NB4 (cell line): ENCODE results near the gene PIGB.

Experiments
- MAX ChIP-seq: IDR thresholded peaks from 2 replicates; pipeline ENCODE4 v1.6.1; 2011; ENCODE audit warnings: low read depth, low read length
- MYC ChIP-seq: IDR thresholded peaks from 2 replicates; pipeline ENCODE4 v1.6.1; 2011; ENCODE audit warnings: low read depth, low read length
- POLR2A ChIP-seq: IDR thresholded peaks from 2 replicates; pipeline ENCODE4 v1.6.1; 2011; ENCODE audit warnings: mild to moderate bottlenecking; ENCODE audit not compliant: insufficient read length; ENCODE audit errors: extremely low read depth
- TF ChIP-seq, protein P1 (sequence below): IDR thresholded peaks from one replicate; pipeline ENCODE4 v1.5.1; 2012; ENCODE audit warnings: low read depth, low read length

DNA sequence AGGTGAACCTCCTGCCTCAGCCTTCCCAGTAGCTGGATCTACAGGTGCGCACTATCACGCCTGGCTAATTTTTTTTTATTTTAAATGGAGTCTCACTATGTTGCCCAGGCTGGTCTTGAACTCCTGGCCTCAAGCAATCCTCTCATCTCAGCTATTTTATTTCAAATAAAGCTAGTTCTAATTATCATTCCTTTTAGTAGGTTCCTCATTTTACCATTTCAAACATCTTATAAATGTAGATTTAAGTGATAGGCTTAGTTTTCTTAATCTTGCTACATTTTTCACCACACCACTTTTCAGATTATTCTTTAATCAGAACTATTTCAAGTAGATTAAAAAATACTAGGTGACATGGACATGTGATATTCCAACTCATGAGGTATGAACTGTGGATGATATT, 30.3 kb downstream of the PIGB start:
- TF ChIP-seq, protein P1, sequence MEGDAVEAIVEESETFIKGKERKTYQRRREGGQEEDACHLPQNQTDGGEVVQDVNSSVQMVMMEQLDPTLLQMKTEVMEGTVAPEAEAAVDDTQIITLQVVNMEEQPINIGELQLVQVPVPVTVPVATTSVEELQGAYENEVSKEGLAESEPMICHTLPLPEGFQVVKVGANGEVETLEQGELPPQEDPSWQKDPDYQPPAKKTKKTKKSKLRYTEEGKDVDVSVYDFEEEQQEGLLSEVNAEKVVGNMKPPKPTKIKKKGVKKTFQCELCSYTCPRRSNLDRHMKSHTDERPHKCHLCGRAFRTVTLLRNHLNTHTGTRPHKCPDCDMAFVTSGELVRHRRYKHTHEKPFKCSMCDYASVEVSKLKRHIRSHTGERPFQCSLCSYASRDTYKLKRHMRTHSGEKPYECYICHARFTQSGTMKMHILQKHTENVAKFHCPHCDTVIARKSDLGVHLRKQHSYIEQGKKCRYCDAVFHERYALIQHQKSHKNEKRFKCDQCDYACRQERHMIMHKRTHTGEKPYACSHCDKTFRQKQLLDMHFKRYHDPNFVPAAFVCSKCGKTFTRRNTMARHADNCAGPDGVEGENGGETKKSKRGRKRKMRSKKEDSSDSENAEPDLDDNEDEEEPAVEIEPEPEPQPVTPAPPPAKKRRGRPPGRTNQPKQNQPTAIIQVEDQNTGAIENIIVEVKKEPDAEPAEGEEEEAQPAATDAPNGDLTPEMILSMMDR, result no peak
- TF ChIP-seq MAX, result no peak
- no peak for TF ChIP-seq POLR2A
- TF ChIP-seq MYC, result no peak
